ENCODE results near the gene TERT.

DNA sequence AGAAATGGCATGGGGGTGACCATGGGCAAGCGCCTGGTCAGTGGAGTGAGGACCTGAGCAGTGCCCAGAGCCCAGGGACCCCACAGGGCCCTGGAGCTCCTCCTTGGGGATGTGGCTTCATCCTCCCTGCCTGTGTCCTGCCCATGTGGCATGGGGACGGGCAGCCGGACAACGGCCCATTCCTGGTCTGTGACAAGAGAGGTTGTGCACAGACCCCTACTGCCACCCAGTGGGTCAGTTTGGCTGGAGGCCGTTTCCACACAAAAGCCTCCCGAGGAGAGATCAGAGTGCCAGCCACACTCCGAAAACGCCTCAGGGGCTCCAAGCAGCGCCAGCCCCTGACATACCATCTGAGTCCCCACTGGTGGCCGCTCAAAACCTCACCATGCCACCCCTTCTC is 49.9 kb downstream of the TERT start:
- TF ChIP-seq ZC3H13 (CRISPR knock-in tag; IDR thresholded peaks at IDR 0.05) (no peak), GABPB1 (CRISPR knock-in tag; IDR thresholded peaks at IDR 0.05) (no peak), HOXA3 (CRISPR knock-in tag; IDR thresholded peaks at IDR 0.05) (no peak), RORA (CRISPR knock-in tag; IDR thresholded peaks at IDR 0.05) (no peak), ZNF124 (CRISPR knock-in tag; IDR thresholded peaks at IDR 0.05) (no peak), FOSL2 (CRISPR knock-in tag; IDR thresholded peaks at IDR 0.05) (no peak), SMAD1 (CRISPR knock-in tag; IDR thresholded peaks at IDR 0.05; ENCODE audit: borderline replicate concordance, low read depth) (no peak)

Data from HepG2 (cell line).